Posterior vena cava (tissue), 2 donors: ENCODE data around the gene HTATSF1. TPM values are rescaled to one million over a fixed set of nuclear protein-coding genes. Genes with fewer than 3 reads are reported as not detected.

Experiments used
- DNase-seq: peaks from one replicate; pipeline ENCODE4 v3.0.0-alpha.2; 2020; ENCODE audit warnings: low spot score
- intact Hi-C, 2 donors: fragments of 100-400 bp; cut with DNase I; formaldehyde crosslinking; loops; one replicate each; pipeline versions ENCODE4 v1.14.1 to v1.14.2; 2022 to 2023
- long read RNA-seq, 2 donors: library from polyadenylated mRNA; unstranded; transcript quantifications; one replicate each; pipeline ENCODE4 v2.0.0, GENCODE V29; 2020 to 2021
- total RNA-seq, 2 donors: library from RNA; stranded (reverse); fragmentation: NEBNext Ultra II Directional; extraction: Animal tissue kit (Norgen Biotek cat#: 25700); gene quantifications; one replicate each; pipeline ENCODE4 v1.2.1, GENCODE V29; 2021
- donor health status: DM: yes; HTN: yes; CAD: no.
- donor health status: DM: yes; HTN: yes; CAD: no.

The HTATSF1 gene, protein sequence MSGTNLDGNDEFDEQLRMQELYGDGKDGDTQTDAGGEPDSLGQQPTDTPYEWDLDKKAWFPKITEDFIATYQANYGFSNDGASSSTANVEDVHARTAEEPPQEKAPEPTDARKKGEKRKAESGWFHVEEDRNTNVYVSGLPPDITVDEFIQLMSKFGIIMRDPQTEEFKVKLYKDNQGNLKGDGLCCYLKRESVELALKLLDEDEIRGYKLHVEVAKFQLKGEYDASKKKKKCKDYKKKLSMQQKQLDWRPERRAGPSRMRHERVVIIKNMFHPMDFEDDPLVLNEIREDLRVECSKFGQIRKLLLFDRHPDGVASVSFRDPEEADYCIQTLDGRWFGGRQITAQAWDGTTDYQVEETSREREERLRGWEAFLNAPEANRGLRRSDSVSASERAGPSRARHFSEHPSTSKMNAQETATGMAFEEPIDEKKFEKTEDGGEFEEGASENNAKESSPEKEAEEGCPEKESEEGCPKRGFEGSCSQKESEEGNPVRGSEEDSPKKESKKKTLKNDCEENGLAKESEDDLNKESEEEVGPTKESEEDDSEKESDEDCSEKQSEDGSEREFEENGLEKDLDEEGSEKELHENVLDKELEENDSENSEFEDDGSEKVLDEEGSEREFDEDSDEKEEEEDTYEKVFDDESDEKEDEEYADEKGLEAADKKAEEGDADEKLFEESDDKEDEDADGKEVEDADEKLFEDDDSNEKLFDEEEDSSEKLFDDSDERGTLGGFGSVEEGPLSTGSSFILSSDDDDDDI
- total RNA-seq, result 10 to 100 TPM; 33.7 to 37.8 TPM
- long read RNA-seq, donor 1, transcript HTATSF1-201 (9 exons, 2,775 nt), result major isoform, 24 of 40 reads
- long read RNA-seq, donor 1, transcript HTATSF1-204 (10 exons, 3,019 nt), result minor isoform, 13 of 40 reads
- long read RNA-seq, donor 1, partial matches to known transcripts, result 0 of 40 reads
- long read RNA-seq, donor 1, other reads (novel, unspliced or antisense), result 3 of 40 reads
- long read RNA-seq, donor 2, transcript HTATSF1-203 (6 exons, 1,014 nt), result minor isoform, 6 of 103 reads
- long read RNA-seq, donor 2, transcript HTATSF1-201 (9 exons, 2,775 nt), result minor isoform, 19 of 103 reads
- long read RNA-seq, donor 2, transcript HTATSF1-204 (10 exons, 3,019 nt), result major isoform, 56 of 103 reads
- long read RNA-seq, donor 2, partial matches to known transcripts, result 10 of 103 reads
- long read RNA-seq, donor 2, other reads (novel, unspliced or antisense), result 12 of 103 reads

GRCh38 chrX:136497556-136498052, at the start of gene HTATSF1:
Gene HTATSF1 (plus strand): TSS chrX:136497592. CDS start chrX:136497685, 93 bp downstream.
- DNase-seq, result peak; percentile 80
- intact Hi-C loops, result no loop called here

GRCh38 chrX:136447968-136448367, 49.4 kb upstream of the HTATSF1 start:
- no peak for DNase-seq
- intact Hi-C loops, result no loop called here

GRCh38 chrX:136450050-136450830, 47.2 kb upstream of the HTATSF1 start:
- intact Hi-C loops, result no loop called here
- DNase-seq, result no peak

DNA sequence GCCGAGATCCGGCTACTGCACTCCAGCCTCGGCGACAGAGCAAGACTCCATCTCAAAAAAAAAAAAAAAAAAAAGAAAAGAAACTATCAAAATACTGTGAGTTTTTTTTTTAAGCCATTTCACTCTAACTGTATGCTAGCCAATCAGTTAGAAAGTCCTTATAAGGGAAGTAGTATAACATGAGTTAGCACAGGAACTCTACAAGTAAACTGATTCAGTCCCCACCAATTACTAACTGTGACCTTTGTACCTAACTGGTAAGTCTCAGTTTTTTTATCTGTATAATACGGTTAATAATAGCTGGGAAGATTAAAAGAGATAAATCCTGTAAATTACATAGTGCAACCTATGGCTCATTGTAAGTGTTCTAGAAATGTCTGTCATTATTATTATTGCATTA, 44.8 kb upstream of the HTATSF1 start:
- intact Hi-C loops, result no loop called here
- no peak for DNase-seq

DNA sequence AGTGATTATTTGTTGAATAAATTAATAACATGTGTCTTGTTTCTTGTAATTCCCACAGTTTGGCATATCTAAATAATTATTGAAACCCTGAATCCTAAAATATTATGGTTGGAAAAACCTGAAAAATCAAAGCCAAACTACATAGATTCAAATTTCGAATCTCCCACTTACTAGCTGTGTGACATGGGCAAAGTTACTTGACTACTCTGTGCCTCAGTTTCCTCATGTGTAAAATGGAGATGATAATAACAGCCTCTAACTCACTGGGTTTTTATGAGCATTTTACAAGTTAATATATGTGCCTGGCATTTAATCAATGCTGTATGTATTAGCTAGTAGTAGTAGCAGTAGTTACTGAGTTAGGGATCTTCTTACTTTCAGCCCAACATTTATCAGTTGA, 44.3 kb upstream of the HTATSF1 start:
- no peak for DNase-seq
- intact Hi-C loops, result no loop called here

- intact Hi-C loops, result no loop called here
Observed at GRCh38 chrX:136453771-136454170, 43.6 kb upstream of the HTATSF1 start.

DNA sequence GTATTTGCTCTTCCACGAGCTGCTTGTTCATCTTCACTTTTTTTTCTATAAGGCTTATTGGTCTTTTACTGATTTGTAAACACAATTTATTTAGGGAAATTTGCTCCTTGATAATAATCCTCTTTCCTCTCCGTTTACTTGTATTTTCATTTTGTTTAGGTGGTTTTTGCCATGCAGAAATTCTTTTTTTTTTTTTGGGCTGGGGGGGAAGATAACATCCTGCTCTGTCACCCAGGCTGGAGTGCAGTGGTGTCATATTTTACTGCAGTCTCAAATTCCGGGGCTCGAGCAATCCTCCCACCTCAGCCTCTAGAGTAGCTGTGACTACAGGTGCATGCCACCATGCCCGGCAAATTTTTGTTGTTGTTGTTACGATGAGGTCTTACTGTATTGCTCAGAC, 41.3 kb upstream of the HTATSF1 start:
- DNase-seq, result no peak
- intact Hi-C loops, result no loop called here

More at GRCh38 chrX:136453771-136454170, 43.6 kb upstream of the HTATSF1 start:
- no peak for DNase-seq

- DNase-seq, result no peak
- intact Hi-C loops, result no loop called here
Observed at GRCh38 chrX:136457303-136457917, 40.0 kb upstream of the HTATSF1 start.

GRCh38 chrX:136464589-136464988, 32.8 kb upstream of the HTATSF1 start:
- intact Hi-C loops, result no loop called here
- DNase-seq, result no peak

- intact Hi-C loops, result no loop called here
- no peak for DNase-seq
Observed at GRCh38 chrX:136467303-136467702, 30.1 kb upstream of the HTATSF1 start.

- no peak for DNase-seq
- intact Hi-C loops, result no loop called here
Observed at GRCh38 chrX:136468391-136469103, 28.8 kb upstream of the HTATSF1 start.

DNA sequence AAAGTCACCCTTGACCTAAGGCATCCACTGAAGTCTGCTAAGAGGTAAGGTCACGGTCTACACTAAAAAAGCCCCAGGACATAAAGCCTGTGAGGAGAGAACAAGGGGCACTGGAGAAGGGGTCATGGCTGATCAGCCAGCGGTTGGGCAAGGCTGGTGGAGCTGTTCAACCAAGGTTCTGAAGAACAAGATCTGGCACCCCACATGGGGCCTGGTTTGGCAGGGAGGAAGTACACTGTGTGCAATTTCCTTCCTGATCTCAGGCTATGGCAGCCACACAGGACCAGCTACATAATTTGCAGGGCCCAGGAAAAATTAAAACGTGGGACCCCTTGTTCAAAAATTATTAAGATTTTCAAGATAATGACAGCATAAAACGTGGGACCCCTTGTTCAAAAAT, 23.7 kb upstream of the HTATSF1 start:
- no peak for DNase-seq
- intact Hi-C loops, result no loop called here

DNA sequence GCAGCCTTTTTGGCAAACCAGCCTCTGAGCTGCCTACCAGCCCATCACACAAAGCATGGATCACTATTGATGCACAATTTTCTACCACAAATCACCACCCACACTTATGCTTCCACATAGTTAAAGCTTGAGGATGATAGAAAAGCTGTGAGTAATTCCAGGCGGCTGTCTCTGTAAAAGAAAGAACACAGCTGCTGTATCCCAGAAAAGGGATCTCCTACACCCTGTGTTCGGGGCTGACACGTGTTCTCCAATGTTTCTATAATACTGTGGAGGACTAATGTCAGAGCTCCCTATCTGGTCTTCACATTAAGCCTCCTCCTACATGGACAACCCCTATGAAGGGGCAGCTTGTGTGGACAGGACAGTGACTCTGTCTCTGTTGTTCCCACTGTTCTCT, 22.2 kb upstream of the HTATSF1 start:
- DNase-seq, result no peak
- intact Hi-C loops, result no loop called here

GRCh38 chrX:136476501-136476900, 20.9 kb upstream of the HTATSF1 start:
- intact Hi-C loops, result no loop called here
- no peak for DNase-seq

- DNase-seq, result no peak
- intact Hi-C loops, result no loop called here
Observed at GRCh38 chrX:136477026-136477425, 20.4 kb upstream of the HTATSF1 start.

DNA sequence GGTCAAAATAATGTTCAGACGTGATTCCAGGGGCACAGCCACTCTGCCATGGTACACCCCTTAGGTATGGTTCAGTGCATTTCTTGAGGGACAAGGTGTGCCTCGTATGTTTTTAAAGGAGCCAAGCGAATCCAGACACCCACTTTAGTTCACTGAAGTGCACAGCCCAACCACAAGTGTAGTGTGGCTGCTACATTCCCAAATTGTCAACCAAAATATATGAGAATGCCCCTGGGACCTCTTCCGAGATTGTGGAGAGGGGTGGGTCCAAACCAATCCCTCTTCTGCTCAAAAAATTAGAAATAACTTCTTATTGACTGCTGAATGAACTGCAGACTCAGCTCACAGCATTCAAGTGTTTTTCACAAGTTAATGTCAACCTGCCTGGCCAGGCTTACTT, 17.0 kb upstream of the HTATSF1 start:
- DNase-seq, result no peak
- intact Hi-C loops, result no loop called here

GRCh38 chrX:136487647-136488046, 9.7 kb upstream of the HTATSF1 start, which contains the start of gene BRS3:
Gene BRS3 (plus strand): TSS chrX:136487947. CDS start chrX:136488115, 168 bp downstream.
- no peak for DNase-seq
- intact Hi-C loops, result no loop called here

- DNase-seq, result no peak
- intact Hi-C loops, result no loop called here
Observed at GRCh38 chrX:136488706-136489105, 8.7 kb upstream of the HTATSF1 start.
